GM12878 (cell line): Measurements from ENCODE around the gene CEP78. TPM values are rescaled to one million over a fixed set of nuclear protein-coding genes. Genes with fewer than 3 reads are reported as not detected.

Experiments used
- ATAC-seq: fragments of 200-7000 bp; cut with Tn5 transposase; 3 replicates; pipeline ENCODE4 v1.9.1; 2020; ENCODE audit warnings: mild to moderate bottlenecking, moderate library complexity
- BruUV-seq: library from RNA; stranded (reverse); fragments of 400-500 nt; replicated peaks from 2 replicates; lab custom pipeline; 2021; lab: Mats Ljungman, UMichigan
- CTCF ChIA-PET: fragments of 300-600 bp; sonication (Branson Sonifier 250); formaldehyde crosslinking; extraction: SDS; loops from one replicate; lab custom pipeline; 2021; ENCODE audit warnings: inconsistent platforms; lab: Yijun Ruan, JAX
- POLR2A ChIA-PET: fragments of 350-600 bp; formaldehyde crosslinking; extraction: SDS; loops from one replicate; lab custom pipeline; 2021; ENCODE audit warnings: inconsistent platforms; lab: Charles Lee
- RAD21 ChIA-PET: fragments of 300-600 bp; sonication (Branson Sonifier 250); formaldehyde crosslinking; loops from one replicate; lab custom pipeline; 2023; ENCODE audit warnings: antibody characterized with exemption; ENCODE audit not compliant: unreplicated experiment; lab: Charles Lee
- SMC1A ChIA-PET: fragments of 300-600 bp; sonication (Branson Sonifier 250); formaldehyde crosslinking; loops from one replicate; lab custom pipeline; 2023; ENCODE audit not compliant: unreplicated experiment, uncharacterized antibody; lab: Charles Lee
- DNase-seq: peaks from one replicate; pipeline ENCODE4 v3.0.0-alpha.2; 2011; ENCODE audit warnings: low read depth, low spot score
- FAIRE-seq: peaks from 3 replicates; lab custom pipeline; 2011; peaks lifted over from hg19 to GRCh38; lab: Jason Lieb, UNC
- H2AFZ ChIP-seq: 2 replicates; pipeline ENCODE4 v1.6.0; 2011; ENCODE audit warnings: low read depth, low read length, control low read depth; ENCODE audit not compliant: control insufficient read depth
- H3K27ac ChIP-seq: 2 replicates; pipeline ENCODE4 v1.5.1; 2011; ENCODE audit warnings: control low read depth; ENCODE audit not compliant: control insufficient read depth, insufficient read depth
- H3K27me3 ChIP-seq, 2 experiments: replicated peaks in 1 of 2; 2 replicates each; pipeline versions ENCODE4 v1.6.0 to v1.6.1; 2011; ENCODE audit warnings: low read length in 1 of 2; ENCODE audit not compliant: control insufficient read depth in 2 of 2, insufficient read depth in 2 of 2
- H3K36me3 ChIP-seq, 2 experiments: 2 replicates each; pipeline ENCODE4 v1.5.1; 2011; ENCODE audit warnings: low read length in 1 of 2; ENCODE audit not compliant: control insufficient read depth in 2 of 2, insufficient read depth in 2 of 2
- H3K4me1 ChIP-seq: 2 replicates; pipeline ENCODE4 v1.6.1; 2011; ENCODE audit warnings: mild to moderate bottlenecking, low read length, moderate library complexity, mixed read lengths; ENCODE audit not compliant: control insufficient read depth, insufficient read depth
- H3K4me2 ChIP-seq: 2 replicates; pipeline ENCODE4 v1.6.0; 2011; ENCODE audit warnings: control low read depth; ENCODE audit not compliant: control insufficient read depth, insufficient read depth
- H3K4me3 ChIP-seq: fragments of 200-600 bp; sonication (generic); 2 replicates; pipeline ENCODE4 v1.5.1; 2016
- H3K79me2 ChIP-seq: 2 replicates; pipeline ENCODE4 v1.6.0; 2011; ENCODE audit warnings: low read length; ENCODE audit not compliant: control insufficient read depth, insufficient read depth
- H3K9ac ChIP-seq: 2 replicates; pipeline ENCODE4 v1.8.0; 2011; ENCODE audit warnings: low read length, control low read depth, mixed read lengths; ENCODE audit not compliant: control insufficient read depth, insufficient read depth
- H3K9me3 ChIP-seq: replicated peaks from 3 replicates; pipeline ENCODE4 v1.5.1; 2011; ENCODE audit warnings: mild to moderate bottlenecking, low read length; ENCODE audit not compliant: control insufficient read depth, insufficient read depth
- H4K20me1 ChIP-seq: 2 replicates; pipeline ENCODE4 v1.6.0; 2011; ENCODE audit not compliant: control insufficient read depth, insufficient read depth
- EZH2 ChIP-seq: IDR thresholded peaks from 2 replicates; pipeline ENCODE4 v1.6.1; 2012; ENCODE audit warnings: low read depth, mild to moderate bottlenecking, control low read depth, inconsistent platforms, low read length, borderline replicate concordance; ENCODE audit not compliant: control insufficient read depth
- NFXL1 ChIP-seq: fragments of 450-650 bp; IDR thresholded peaks from 2 replicates; pipeline ENCODE4 v1.6.1; 2017; ENCODE audit warnings: antibody characterized with exemption, mild to moderate bottlenecking, borderline replicate concordance
- SMAD5 ChIP-seq: IDR thresholded peaks from 2 replicates; pipeline ENCODE4 v1.6.1; 2016; ENCODE audit warnings: antibody characterized with exemption, low read depth
- ZNF384 ChIP-seq: IDR thresholded peaks from 2 replicates; pipeline ENCODE4 v1.6.1; 2012; ENCODE audit warnings: low read depth, mild to moderate bottlenecking, low read length, improper control_type of control experiment, borderline replicate concordance
- ZNF622 ChIP-seq: fragments of 450-650 bp; IDR thresholded peaks from 2 replicates; pipeline ENCODE4 v1.6.1; 2017; ENCODE audit warnings: mild to moderate bottlenecking, inconsistent platforms
- WGBS: methylation state at CpG from one replicate; pipeline ENCODE4 v1.1.6; 2016; ENCODE audit warnings: low lambda C conversion rate; ENCODE audit not compliant: insufficient replicate concordance, insufficient coverage; ENCODE audit errors: missing lambda C conversion rate; 5-methylcytosine and 5-hydroxymethylcytosine counted together
- in situ Hi-C: fragments of 300-500 bp; cut with MboI; formaldehyde crosslinking; loops from 9 replicates; pipeline ENCODE4 v1.14.3; 2018; ENCODE audit warnings: mixed read lengths
- intact Hi-C: fragments of 100-400 bp; cut with micrococcal nuclease; formaldehyde crosslinking; loops from one replicate; pipeline ENCODE4 v1.14.2; 2022; ENCODE audit not compliant: unreplicated experiment
- polyA plus RNA-seq, 11 experiments: library from polyadenylated mRNA; depleted of rRNA in 4 of 11; unstranded in 6 of 11; stranded (reverse) in 5 of 11; fragments of >200 nt; fragmentation: Nextera tagmentation in 4 of 11; fragmentation: Illumina TruSeq in 1 of 11; extraction: Ambion mirVana in 4 of 11; extraction: Trizol in 1 of 11; gene quantifications; 1 replicate in 1 of 11; 2 replicates in 10 of 11; pipeline versions ENCODE4 v1.2.1 to v1.2.3, GENCODE V29; 2011 to 2016; ENCODE audit warnings: inconsistent platforms in 2 of 11, missing spikeins in 2 of 11, low read depth in 1 of 11
- total RNA-seq, 4 experiments: library from RNA; depleted of rRNA in 3 of 4; stranded (reverse); fragments of >200 nt in 3 of 4; fragmentation: Illumina TruSeq in 1 of 4; extraction: Trizol in 1 of 4; gene quantifications; 2 replicates each; pipeline versions ENCODE4 v1.2.1 to v1.2.3, GENCODE V29; 2013 to 2021
- TF ChIP-seq, protein P1 (sequence below): fragments of 450-650 bp; IDR thresholded peaks from 2 replicates; pipeline ENCODE4 v1.6.1; 2018; ENCODE audit warnings: mild to moderate bottlenecking, low read depth, moderate library complexity; ENCODE audit not compliant: partially characterized antibody

The CEP78 gene
- total and polyA plus RNA-seq, 10 of the 15 experiments (the other 5 are each of a cell fraction or from before 2014, with no cell fraction given) = 4.1 to 44.9 (median 27.9) TPM

GRCh38 chr9:78295731-78296130, 59.9 kb downstream of the CEP78 start:
- WGBS = 82% methylated on average over 6 of the region's 6 CpGs
- SMC1A ChIA-PET = no interaction called here
- Histone ChIP-seq H3K36me3 (no peaks in the 10 kb centered on the region; a peak in 1 of 4 replicates), H3K27me3 (no peaks in the 10 kb centered on the region), H3K27ac (no peak overlapping the region), H3K9ac (no peak overlapping the region), H3K4me2 (no peak overlapping the region; the same call in 1 of the 2 replicates), H3K9me3 (no peaks in the 10 kb centered on the region), H3K4me1 (peaks cover 7% of the 10 kb centered on the region), H4K20me1 (no peaks in the 10 kb centered on the region), H3K79me2 (peaks cover 14% of the 10 kb centered on the region), H3K4me3 (no peak overlapping the region), H2AFZ (peak overlapping the region; percentile 90)
- RAD21 ChIA-PET = no interaction called here
- no TSS peak for BruUV-seq
- in situ Hi-C loops = no loop called here
- DNase-seq = no peak
- POLR2A ChIA-PET = interaction anchor here (0.6 to 1.2 kb wide), 2 partner anchors 23 to 1268 kb away, joined by 3 to 4 read pairs; no protein-coding TSS in a partner anchor
- no peak for FAIRE-seq
- no peak for ATAC-seq
- no peak for TF ChIP-seq ZNF384
- TF ChIP-seq EZH2 = no peak
- no peak for TF ChIP-seq SMAD5
- TF ChIP-seq ZNF622 = no peak
- TF ChIP-seq, protein P1, sequence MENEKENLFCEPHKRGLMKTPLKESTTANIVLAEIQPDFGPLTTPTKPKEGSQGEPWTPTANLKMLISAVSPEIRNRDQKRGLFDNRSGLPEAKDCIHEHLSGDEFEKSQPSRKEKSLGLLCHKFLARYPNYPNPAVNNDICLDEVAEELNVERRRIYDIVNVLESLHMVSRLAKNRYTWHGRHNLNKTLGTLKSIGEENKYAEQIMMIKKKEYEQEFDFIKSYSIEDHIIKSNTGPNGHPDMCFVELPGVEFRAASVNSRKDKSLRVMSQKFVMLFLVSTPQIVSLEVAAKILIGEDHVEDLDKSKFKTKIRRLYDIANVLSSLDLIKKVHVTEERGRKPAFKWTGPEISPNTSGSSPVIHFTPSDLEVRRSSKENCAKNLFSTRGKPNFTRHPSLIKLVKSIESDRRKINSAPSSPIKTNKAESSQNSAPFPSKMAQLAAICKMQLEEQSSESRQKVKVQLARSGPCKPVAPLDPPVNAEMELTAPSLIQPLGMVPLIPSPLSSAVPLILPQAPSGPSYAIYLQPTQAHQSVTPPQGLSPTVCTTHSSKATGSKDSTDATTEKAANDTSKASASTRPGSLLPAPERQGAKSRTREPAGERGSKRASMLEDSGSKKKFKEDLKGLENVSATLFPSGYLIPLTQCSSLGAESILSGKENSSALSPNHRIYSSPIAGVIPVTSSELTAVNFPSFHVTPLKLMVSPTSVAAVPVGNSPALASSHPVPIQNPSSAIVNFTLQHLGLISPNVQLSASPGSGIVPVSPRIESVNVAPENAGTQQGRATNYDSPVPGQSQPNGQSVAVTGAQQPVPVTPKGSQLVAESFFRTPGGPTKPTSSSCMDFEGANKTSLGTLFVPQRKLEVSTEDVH = no peak
- TF ChIP-seq NFXL1 = no peak
- TF ChIP-seq, all 136 proteins: peak for 0
- intact Hi-C loops = loop anchor here (2.0 kb wide), 1 partner anchor 59 kb away; the partner anchor contains the start of gene CEP78
- CTCF ChIA-PET = no interaction called here
